ENCODE data around the gene PPM1F.

PPM1F gene

DNA sequence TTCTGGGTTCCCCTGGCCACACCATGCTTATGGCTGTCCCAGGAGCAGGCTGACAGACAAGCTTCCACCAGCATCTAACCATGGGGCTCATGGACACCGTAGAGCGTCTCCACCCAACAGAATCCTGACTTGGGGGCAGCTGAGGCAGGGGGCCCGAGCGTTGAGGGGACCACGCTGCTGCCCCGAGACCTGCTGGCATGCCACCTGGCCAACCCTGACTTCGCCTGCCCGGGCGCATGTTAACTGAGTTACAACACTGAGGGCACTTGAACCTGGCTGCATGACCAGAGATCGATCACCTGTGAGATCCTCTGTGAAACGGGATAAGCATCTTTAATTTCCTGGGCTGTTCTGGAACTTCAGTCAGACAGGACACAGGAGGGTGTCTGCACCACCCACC, 13.7 kb downstream of the PPM1F start:
- no peak for DNase-seq

DNA sequence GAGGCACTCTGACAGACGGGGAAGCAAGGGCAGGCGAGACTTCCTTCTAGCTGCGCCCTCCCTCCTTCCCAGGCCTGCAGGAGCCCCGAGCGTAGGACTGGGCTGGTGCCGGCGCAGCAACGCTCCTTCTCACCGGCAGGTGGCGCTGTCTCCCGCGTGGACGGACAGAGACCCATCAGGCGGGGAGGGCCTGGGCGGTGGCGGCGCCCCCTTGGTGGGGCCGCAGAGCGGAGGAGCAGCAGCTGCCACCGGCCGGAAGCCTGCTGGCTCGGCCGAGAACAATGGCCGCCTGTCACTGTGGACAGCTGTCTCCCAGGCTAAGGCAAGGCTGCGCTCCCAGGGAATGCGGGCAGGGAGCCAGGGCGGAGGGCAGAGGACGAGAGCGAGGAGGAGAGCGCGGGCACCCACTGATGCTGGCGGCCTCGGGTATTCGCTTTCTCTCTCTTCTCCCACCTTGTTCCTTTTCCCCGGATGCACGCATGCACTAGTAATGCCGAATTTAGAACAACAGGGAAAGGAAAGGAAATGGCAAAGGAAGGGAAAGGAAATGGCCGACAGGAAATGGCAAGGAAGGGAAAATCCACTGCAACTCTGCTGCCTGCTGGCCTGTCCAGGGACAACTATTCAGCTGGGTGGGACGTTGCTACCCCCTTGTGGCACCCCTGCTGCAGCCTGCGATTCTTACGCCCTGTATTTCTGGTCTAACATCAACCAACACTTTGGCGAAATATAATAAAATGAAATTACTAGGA, 14.4 kb downstream of the PPM1F start:
- peak; percentile 84 to 88 for DNase-seq

DNA sequence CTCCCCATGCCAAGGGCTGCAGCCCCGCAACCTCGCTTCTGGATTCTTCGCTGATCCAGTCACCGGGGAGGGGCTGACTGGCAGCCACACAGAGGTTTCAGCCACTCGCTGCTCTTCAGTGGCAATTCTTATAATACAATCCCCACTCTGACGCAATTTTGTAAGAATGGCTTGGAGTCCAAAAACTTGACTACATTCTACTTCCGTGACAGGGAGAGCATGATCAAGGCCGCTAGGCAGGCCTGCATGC, 14.9 kb downstream of the PPM1F start:
- no peak for DNase-seq

DNA sequence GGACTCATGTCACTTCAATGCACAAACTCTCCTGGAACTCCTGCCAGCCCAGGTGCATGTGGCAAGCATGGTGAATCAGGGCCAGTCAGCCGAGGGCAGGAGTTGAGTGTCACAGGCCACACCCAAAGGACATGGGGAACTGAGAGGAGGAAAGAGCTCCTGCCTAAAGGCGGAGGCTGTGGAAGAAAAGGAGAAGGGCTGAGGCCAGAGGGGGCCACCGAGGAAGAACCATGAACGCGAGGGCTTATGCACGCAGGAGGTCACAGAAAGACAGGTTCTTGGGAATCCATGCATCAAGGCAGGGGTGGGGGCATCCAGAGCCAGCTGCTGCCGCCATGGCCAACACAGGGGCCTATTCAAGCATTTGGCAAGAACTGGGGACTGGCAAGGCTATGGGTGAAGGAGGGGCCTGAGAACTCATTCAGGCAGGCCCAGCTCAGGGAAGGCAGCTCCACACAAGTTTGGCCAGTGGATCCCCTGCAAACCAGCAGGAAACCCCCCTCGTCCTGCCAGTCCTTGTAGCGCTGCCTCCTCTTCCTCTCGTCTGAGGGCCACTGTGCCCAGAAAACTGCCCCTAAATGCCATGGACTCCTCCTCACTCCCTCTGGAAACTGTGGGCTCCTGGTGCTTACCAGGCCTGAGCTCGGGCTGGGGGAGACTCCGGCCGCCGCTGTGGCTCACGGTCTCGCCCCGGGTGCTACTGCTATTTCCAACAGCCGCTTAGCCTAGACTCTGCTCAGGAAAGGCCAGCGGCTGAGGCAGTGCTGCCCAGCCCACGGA, 15.4 kb downstream of the PPM1F start:
- no peak for DNase-seq

DNA sequence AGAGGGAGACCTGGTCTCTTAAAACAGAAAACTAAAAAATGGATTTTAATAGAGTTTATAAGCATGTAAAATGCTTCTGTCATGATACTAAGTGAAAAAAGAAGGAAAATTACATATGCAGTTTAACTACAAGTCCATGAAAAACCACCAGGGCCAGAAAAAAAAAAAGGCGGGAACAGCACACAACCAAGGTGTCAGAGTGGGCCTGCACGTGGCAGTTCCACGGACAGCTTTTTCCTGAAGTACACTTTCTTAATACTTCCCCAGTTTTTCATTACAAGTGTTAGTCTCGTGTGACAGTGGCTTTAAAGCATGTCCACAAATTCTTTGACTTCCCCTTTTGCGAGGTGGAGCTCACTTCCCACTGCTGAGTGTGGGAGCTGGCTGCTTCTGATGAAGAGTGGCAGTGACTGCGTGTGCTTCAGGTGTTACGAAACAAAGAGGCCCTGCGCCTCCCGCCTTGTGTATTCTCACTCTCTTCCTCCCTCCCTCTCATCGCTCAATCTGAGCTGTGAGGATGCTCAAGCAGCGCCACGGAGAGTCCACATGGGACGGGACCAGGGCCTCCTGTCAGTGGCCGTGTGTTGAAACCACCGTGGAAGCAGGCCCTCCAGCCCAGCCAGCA, 16.4 kb downstream of the PPM1F start:
- no peak for DNase-seq

DNA sequence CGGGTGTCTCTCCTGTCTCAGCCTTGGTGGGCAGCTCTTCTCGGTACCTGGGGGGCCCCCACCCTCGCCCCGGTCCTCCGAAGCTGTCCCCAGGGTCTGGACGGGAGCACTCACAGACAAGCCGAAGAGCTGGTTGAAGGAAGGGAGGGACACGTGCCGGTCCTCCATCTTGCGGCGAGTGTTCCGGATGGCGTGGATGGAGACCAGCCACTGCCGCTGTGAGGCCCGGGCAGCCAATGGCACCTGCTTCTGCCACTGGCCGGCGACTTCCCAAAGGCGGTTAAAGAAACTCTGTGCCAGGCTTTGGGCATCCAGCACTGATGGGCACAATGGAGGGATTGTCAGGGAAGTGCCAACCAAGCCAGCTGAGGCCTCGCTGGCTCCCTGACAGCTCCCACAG, 18.7 kb downstream of the PPM1F start:
- no peak for DNase-seq

DNA sequence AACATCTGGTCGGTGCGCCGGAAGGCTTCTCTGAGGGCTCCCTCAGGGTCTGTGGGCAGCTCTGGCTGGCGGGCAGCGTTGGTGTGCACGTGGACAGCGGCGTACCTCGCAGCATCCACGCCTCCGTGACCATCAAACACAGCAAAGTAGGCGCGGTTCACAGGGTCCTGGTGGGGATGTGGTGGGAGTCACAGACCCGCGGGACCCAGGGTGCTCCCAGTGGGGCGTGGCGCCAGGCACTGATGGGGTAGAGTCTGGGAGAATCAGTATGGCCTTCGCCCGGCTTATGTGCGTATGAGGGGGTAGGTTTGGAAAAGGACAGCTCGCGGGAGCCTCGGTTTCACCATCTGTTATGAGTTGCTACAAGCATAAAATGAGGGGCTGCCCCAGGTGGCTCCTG, 19.2 kb downstream of the PPM1F start:
- DNase-seq = no peak

DNA sequence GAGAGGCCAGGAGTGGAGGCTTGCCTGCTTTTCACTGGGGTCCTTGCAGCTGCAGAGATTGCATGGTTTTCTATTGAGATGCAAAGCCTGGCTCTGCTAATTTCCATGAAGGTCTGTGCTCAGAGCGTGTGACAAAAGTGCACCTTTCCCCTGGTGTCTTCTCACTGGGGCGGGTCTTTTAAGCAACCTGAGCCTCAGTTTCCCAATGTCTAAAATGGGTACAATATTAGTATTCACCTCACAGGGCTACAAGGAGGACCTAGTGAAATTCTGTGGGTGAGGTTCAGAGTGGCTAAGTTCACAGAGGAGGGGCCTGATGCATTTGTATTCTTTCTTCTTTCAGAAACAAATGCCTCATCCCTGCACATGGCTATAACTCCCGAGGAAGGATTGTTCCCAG, 20.3 kb downstream of the PPM1F start:
- no peak for DNase-seq

DNA sequence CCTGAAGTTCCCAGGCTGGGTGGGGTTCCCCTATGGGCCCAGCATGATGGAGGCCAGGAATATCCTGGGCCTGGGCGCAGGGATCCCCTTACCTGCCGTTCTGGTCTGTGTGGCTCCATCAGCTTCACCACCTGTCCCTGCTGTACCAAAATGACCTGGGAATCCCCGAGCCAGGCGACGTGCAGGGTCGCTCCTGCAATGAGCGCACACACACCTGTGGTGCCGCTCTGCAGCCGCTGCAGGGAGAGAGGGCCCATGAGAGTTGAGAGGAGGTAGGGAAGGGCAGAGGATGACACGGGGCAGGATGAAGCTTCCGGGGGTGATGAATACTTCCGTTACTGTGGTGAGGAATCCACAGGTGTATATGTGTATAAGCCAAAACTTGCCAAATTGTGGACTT, 21.6 kb downstream of the PPM1F start:
- DNase-seq = no peak

DNA sequence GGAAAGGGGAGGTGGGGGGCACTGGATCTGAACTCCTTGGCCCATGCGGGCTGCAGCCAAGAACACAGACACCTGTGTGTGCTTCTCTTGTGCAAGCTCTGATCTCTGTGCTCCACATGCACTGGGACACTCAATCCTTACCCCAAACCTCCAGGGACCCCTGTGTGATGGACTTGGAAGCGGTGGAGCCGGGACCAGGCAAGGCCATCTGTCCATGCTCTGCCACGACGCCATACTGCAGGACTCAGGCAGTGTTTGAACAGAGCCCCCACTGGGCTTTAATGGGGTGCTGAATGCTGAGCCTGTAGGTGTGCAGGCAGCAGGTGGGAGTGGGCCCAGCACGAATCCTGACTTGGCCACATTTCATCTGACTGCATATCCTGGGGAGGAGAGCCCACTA, 23.4 kb downstream of the PPM1F start:
- no peak for DNase-seq

DNA sequence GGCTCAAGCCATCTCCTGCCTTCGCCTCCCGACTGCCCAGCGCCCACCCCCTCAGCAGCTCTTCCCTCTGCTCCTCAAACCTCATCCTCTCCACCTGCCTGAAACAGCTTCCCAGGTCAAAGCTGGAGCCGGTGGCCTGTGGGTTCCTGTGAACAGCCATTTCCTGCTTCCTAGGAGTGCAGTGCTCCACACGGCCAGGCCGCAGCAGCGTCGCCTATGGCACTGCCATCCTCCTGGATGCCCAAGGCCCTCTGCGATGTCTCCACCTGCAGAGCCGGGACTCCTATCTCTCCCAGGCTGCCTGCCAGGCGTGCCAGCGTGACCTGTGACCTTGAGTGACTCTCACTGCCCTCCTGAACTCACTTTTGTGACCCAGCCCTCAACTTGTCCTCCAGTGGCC, 24.6 kb downstream of the PPM1F start:
- DNase-seq = no peak

DNA sequence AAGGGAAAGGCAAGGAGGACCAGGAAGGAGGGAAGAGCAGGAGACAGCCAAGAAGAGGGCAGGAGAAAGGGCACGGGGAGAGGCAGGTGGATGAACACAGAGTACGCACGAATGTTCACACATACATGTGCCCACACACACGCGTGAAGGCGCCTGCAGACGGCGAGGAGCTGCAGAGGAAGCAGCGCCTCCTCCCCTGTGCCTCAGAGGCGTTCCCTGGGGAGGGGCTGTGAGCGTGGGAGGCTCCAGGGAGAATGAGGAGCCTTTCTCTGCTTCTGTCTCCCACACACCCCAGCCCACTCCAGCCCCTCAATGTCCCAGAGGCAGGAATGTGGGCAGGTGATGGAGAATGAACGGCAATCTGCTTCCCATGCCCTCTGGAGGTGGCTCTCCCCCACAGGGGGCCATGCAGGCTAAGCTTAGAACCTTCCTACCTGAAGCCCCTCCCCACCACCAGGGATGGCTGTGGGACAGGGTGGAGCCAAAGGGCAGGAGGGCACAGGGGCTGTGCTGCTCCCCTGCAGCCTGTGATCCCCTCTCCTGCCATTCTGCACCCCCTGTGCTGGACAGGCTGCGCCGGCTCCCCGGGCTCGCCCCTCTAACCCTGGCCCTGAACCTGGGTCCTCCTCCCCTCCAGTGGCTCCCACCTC, 25.3 kb downstream of the PPM1F start:
- no peak for DNase-seq

DNA sequence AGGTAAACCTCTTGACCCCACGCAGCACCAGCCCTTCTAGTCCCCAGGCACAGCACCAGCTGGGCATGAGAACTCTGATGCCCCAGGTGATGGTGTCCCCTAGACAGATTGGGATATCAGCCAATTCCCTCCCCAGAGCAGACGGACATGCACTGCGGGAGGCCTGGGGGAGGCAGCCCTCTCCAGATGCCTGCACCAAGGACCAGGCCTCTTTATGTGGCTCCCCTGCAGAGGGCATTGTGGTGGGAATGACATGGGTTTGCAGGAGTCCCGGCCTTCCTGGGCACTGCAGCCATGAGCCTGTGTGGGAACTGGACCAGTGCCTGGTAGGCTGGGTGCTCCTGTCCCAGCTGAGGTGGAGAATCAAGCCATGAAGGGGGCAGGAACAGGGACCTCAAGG, 25.9 kb downstream of the PPM1F start:
- DNase-seq = no peak

DNA sequence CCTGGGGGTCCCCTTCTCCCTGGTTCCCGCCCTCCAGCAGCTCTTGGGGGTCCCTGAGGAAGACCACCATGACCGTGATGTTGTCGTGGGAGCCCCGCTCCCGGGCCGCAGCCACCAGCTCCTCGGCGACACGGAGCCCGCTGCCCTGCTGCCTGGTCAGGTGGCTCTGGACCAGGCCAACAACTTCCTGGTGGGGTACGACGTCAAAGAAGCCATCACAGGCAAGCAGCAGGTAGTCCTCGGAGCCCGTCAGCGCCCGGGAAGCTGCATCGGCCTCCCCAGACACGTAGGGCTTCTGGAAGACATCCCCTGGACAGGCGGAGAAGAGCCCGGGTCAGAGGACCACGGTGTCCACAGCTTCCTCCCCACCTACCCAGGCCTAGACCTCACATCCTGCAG, 29.5 kb downstream of the PPM1F start:
- no peak for DNase-seq

DNA sequence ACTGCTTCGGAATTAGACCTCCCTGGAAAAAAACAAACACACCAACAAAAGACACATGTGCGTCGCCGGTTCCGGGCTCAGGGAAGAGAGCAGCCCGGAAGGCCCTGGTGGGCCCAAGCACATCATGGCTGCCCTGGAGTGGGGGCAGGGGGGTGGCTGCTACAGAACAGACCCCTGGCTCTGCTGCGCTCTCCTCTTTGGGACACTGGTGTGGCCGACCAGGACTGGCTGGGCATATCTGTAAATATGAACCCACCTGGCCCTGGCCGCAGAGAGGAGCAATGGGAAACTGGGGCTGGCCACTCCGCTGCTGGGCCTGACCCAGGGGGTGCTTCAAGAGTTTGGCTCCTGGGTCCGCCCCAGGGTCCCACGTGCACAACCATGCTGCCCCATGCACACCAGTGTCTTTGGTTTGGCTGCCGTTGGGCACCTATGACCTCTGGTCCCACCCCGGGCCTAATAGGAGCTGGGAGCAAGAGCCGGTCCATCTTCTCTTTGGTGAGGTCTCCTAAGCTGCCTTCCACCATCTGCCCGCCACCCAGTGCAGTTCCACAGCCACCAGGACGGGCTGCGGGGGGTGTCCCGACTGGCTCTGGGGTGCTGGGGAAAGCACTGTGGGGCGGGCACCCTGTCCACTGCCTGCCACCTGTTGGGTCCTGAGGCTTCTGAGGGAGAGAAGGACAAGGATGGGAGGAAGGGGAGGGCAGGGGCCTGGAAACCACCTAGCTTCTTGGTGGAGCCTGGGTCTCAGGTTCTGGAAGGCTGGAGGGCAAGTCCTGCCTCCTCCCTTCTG, 30.1 kb downstream of the PPM1F start:
- DNase-seq = no peak

DNA sequence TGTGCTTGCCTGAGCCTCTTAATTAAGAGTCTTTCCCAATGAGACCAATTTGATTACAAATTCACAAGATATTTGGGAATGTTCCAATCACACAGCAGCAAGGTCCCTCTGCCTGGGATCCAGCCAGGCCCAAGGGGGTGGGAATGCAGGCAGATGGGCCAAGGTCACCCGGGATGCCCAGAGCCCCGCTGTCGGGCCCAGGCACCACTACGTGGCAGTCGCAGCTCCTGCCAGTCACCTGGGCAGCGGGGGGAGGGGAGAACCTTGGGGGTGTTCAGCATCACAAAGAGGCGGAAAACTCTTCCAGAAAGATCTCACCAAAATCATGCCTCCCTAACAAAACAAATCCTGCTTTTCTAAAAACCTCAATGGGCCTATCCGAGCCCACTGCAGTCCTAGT, 30.9 kb downstream of the PPM1F start:
- DNase-seq = no peak

DNA sequence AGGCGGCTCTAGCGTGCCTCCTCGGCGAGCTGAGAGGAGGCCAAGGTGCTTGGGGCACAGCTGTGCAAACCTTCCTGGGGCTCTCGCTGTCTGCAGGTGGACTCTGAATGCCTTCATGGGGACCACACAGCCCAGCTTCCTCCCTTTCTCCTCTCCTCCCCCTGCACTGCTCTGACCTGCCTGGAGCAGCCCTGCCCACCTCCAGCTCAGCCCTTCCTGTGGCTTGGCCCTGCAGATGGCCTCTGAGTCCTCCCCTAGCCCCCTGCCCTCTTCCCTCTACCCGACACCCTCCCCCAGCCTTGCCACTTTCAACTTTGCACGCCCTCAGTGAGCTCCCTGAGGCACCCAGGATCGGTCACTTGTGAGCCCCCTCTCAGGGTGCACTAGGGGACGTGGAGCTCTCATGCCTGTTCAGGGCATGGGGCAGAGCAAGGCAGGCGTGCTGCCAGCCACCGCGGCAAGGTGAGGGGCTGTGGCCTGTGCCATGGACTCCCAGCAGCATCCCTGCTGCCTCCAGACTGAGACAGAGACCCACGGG, 31.4 kb downstream of the PPM1F start:
- DNase-seq = no peak

DNA sequence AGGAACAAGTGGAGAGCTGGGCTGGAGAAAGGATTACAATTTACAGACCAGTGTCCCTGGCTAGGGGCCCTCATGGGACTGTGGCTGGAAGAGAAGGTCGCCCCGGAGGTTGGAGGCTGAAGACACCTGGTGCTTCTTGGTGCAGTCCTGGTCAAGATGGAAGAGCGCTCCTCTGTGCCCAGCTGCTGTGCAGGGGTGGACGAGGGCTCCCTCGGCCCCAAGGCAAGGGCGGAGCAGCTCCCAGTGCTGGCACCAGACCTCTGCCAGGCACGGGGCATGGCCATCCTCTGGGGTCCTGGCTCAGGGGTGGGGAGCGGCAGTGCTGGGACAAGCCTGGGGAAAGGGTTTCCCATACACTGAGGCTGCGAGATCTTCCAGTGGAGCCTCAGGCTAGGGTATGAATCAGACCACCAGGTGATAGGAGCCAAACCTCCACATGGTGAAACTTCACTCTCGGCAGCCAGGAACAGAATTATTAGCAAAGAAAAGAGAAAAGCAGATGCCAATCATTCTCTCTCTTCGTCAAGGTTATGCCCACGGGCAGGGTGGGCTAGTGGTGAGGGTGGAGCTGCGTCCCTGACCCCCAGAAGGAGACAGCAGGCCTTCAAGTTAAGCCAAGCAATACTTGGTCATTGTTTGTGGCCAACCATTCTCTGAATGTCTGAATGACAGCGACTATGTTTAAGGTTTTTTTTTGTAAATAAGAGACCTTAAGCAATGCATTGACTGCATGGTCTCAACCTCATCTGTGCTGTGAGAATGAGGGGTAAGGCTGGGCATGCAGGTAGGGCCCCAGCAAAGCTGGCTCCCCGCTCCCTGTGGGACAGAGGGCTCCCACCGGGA, 32.1 kb downstream of the PPM1F start:
- DNase-seq = no peak

DNA sequence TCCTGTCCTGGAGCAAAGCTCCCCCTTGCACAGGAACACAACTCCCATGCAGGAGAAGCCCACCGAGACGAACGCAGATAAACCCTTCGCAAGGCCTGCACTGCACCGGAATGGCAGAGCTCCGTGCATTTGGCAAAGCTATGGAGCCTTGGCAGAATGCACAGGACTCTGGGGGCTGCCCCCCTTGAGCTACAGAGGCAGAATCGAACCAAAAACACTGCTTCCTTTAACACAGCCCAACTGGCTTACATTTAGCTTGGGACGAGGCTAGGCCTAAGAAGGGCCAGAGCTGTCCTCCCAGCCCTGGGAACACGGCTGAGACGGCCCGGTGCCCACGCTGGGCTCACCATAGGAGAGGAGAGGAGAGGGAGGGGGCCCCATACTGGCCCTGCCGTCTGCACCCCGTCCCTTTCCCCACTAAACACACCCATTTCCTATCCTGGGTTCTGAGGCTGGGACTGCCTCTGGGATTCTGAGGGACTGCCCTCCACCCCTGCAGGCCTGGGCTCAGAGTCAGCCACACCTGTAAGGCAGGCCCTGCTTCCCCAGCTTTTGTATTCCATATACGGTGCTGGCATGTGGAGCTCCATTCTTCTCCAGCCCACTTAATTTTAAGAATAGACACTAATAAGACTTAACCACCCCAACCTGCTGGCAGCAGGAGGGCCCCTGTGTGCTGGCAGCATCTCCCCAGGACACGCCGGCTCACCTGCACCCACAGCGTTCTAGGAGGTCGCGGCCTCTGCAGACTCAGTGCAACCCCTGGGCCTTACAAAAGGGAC, 32.9 kb downstream of the PPM1F start:
- DNase-seq = no peak

DNA sequence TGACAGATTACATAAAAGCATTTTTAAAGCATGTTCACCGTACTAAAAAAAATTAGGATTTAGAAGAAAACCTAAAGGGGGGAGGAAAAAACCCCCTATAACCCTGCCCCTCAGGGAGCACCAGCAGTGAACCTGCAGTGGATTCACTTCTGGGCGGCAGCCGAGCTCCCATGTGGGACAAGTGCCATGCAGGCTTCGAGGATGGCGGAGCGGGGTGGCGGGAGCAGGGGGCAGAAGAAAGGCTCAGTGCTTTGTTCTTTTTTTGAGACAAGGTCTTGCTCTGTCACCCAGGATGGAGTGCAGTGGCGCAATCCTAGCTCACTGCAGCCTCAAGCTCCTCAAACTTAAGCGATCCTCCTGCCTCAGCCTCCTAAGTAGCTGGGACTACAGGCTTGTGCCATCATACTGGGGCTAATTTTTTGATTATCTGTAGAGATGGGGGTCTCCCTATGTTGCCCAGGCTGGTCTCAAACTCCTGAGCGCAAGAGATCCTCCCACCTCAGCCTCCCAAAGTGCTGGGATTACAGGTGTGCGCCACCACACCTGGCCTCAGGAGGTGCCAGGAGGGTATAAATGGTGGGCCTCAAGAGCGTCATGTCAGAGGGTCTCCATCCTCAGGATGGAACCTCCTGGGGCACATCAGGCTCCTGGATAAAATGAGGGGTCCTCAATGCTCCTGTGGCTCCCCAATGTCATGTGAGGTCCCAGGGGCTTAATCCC, 34.0 kb downstream of the PPM1F start:
- no peak for DNase-seq

DNA sequence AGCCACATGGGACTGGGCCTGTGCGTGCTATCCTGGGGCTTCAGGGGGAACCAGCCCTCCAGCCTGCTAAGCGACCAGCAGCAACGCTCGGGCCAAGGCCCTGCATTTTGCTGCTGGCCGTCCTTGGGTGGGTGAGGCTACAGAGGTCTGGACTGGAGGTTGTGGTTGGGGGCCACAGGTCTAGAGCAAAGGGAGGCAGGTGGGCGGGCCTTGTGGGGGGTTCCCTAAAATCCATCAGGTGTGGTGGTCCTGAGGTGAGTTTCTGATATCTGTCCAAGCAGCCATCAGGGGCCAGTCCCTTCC, 34.7 kb downstream of the PPM1F start:
- no peak for DNase-seq

Measured in NCI-H2081 (cell line).